Activated CD4-positive, alpha-beta T cell treated with anti-CD3 and anti-CD28 coated beads, Interleukin-2, amount 50 U/mL, for 24 hours (primary cell): ENCODE results near the gene FOXRED2.
"Not testable (repeated sequence)": the region's sequence is repeated elsewhere in the genome, so short reads cannot be mapped to it uniquely, and the experiment has no call there.

Experiments used
- DNase-seq, 2 donors: peaks; one replicate each; pipeline ENCODE4 v3.0.0-alpha.2; 2020; ENCODE audit warnings: low read depth in 1 of 2, low spot score in 1 of 2

The FOXRED2 gene

GRCh38 chr22:36519906-36520305 lies 13.1 kb upstream of the FOXRED2 start:
- not testable (repeated sequence) for DNase-seq

GRCh38 chr22:36514766-36515165 lies 7.9 kb upstream of the FOXRED2 start:
- DNase-seq = no peak

- DNase-seq = no peak
Observed at GRCh38 chr22:36512991-36513390, 6.2 kb upstream of the FOXRED2 start.

GRCh38 chr22:36512333-36512732 lies 5.5 kb upstream of the FOXRED2 start:
- no peak for DNase-seq

- DNase-seq = no peak
Observed at GRCh38 chr22:36510966-36511881, 4.4 kb upstream of the FOXRED2 start.

- DNase-seq = no peak
Observed at GRCh38 chr22:36510384-36510783, 3.5 kb upstream of the FOXRED2 start.

GRCh38 chr22:36507518-36508010 lies 724 bp upstream of the FOXRED2 start:
- no peak for DNase-seq

- DNase-seq = no peak
Observed at GRCh38 chr22:36505998-36506635, 723 bp downstream of the FOXRED2 start.

- DNase-seq = no peak
Observed at GRCh38 chr22:36497910-36498665, 8.8 kb downstream of the FOXRED2 start.

GRCh38 chr22:36493690-36494110 lies 13.1 kb downstream of the FOXRED2 start:
- DNase-seq = no peak

GRCh38 chr22:36492109-36492508 lies 14.7 kb downstream of the FOXRED2 start:
- DNase-seq = no peak

GRCh38 chr22:36491155-36491554 lies 15.7 kb downstream of the FOXRED2 start:
- DNase-seq = no peak

GRCh38 chr22:36486619-36487384 lies 20.0 kb downstream of the FOXRED2 start:
- peak; percentile 40 to 43 for DNase-seq

GRCh38 chr22:36481393-36482168 lies 25.3 kb downstream of the FOXRED2 start, which contains the start of gene TXN2:
Gene TXN2, minus strand, starts transcription at chr22:36481640. Its CDS starts 803 bp downstream, at chr22:36480837.
- peak; percentile 95 for DNase-seq

GRCh38 chr22:36480941-36481392 lies 25.9 kb downstream of the FOXRED2 start:
- DNase-seq = no peak

GRCh38 chr22:36478966-36479365 lies 27.9 kb downstream of the FOXRED2 start:
- no peak for DNase-seq

GRCh38 chr22:36475341-36475740 lies 31.5 kb downstream of the FOXRED2 start:
- DNase-seq = no peak

GRCh38 chr22:36472689-36473088 lies 34.2 kb downstream of the FOXRED2 start:
- DNase-seq = no peak

GRCh38 chr22:36471341-36471821 lies 35.5 kb downstream of the FOXRED2 start:
- DNase-seq = no peak

- DNase-seq = no peak
Observed at GRCh38 chr22:36470994-36471331, 35.9 kb downstream of the FOXRED2 start.
